Measurements from ENCODE around the gene PHC2. TPM values are rescaled to one million over a fixed set of nuclear protein-coding genes. Genes with fewer than 3 reads are reported as not detected.

Gene PHC2
- polyA plus RNA-seq, 1 donor from 2014 or later: 171 TPM

DNA sequence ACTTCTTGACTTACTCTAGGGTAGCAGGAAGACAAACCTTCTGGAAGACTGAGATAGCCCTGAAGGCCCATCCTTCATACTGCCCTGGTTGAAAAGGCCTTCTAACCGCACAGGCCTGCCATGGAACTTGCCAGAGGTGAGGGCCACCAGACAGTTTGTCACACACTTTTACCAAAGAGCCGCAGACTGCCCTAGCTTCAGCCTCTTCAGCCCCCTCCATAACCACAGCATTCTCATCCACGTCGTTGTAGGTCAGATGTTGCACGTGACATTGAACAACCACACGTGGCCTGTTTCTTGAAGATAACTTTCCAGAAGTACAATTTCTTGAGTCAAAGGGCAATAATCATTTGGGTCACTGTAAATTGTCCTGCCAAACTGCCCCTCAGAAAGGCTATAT, 155.7 kb downstream of the PHC2 start:
- no peaks in the 10 kb centered on the region for H3K36me3 ChIP-seq (ENCODE audit: insufficient read depth, low read length)
- H3K9me3 ChIP-seq (ENCODE audit: low read length): no peaks in the 10 kb centered on the region
- H3K27ac ChIP-seq (ENCODE audit: low read length): no peak overlapping the region
- H3K4me2 ChIP-seq (ENCODE audit: low read length): no peak overlapping the region
- no peak overlapping the region for H2AFZ ChIP-seq (ENCODE audit: low read depth, low read length)
- no peaks in the 10 kb centered on the region for H3F3A ChIP-seq (ENCODE audit: insufficient read depth, low read length, poor library complexity, severe bottlenecking)
- TF ChIP-seq POLR2AphosphoS5 (IDR thresholded peaks at IDR 0.05) (no peak), EP300 (conservative IDR thresholded peaks at IDR 0.05; ENCODE audit: poor library complexity, severe bottlenecking) (no peak), SMC3 (conservative IDR thresholded peaks at IDR 0.05; ENCODE audit: poor library complexity) (no peak), RAD21 (conservative IDR thresholded peaks at IDR 0.05) (no peak), TAF1 (IDR thresholded peaks at IDR 0.05; ENCODE audit: low read depth) (no peak)
- TF ChIP-seq, protein P1, sequence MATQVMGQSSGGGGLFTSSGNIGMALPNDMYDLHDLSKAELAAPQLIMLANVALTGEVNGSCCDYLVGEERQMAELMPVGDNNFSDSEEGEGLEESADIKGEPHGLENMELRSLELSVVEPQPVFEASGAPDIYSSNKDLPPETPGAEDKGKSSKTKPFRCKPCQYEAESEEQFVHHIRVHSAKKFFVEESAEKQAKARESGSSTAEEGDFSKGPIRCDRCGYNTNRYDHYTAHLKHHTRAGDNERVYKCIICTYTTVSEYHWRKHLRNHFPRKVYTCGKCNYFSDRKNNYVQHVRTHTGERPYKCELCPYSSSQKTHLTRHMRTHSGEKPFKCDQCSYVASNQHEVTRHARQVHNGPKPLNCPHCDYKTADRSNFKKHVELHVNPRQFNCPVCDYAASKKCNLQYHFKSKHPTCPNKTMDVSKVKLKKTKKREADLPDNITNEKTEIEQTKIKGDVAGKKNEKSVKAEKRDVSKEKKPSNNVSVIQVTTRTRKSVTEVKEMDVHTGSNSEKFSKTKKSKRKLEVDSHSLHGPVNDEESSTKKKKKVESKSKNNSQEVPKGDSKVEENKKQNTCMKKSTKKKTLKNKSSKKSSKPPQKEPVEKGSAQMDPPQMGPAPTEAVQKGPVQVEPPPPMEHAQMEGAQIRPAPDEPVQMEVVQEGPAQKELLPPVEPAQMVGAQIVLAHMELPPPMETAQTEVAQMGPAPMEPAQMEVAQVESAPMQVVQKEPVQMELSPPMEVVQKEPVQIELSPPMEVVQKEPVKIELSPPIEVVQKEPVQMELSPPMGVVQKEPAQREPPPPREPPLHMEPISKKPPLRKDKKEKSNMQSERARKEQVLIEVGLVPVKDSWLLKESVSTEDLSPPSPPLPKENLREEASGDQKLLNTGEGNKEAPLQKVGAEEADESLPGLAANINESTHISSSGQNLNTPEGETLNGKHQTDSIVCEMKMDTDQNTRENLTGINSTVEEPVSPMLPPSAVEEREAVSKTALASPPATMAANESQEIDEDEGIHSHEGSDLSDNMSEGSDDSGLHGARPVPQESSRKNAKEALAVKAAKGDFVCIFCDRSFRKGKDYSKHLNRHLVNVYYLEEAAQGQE (IDR thresholded peaks at IDR 0.05; ENCODE audit: borderline replicate concordance): no peak
- TF ChIP-seq, protein P2, sequence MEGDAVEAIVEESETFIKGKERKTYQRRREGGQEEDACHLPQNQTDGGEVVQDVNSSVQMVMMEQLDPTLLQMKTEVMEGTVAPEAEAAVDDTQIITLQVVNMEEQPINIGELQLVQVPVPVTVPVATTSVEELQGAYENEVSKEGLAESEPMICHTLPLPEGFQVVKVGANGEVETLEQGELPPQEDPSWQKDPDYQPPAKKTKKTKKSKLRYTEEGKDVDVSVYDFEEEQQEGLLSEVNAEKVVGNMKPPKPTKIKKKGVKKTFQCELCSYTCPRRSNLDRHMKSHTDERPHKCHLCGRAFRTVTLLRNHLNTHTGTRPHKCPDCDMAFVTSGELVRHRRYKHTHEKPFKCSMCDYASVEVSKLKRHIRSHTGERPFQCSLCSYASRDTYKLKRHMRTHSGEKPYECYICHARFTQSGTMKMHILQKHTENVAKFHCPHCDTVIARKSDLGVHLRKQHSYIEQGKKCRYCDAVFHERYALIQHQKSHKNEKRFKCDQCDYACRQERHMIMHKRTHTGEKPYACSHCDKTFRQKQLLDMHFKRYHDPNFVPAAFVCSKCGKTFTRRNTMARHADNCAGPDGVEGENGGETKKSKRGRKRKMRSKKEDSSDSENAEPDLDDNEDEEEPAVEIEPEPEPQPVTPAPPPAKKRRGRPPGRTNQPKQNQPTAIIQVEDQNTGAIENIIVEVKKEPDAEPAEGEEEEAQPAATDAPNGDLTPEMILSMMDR (IDR thresholded peaks at IDR 0.05; ENCODE audit: poor library complexity, severe bottlenecking): no peak
- no peak overlapping the region for H3K4me3 ChIP-seq (ENCODE audit: low read length)
- H4K20me1 ChIP-seq (ENCODE audit: insufficient read depth): no peaks in the 10 kb centered on the region
- no peaks in the 10 kb centered on the region for H3K27me3 ChIP-seq (ENCODE audit: insufficient read depth, low read depth, low read length)
- H3K9ac ChIP-seq (ENCODE audit: low read length): no peak overlapping the region
- peaks cover 8% of the 10 kb centered on the region for H3K79me2 ChIP-seq (replicated peaks; ENCODE audit: insufficient read depth, low read length)
- H3K9me2 ChIP-seq (ENCODE audit: insufficient read depth, low read length): no peaks in the 10 kb centered on the region

GRCh38 chr1:33274446-33274845, 156.4 kb downstream of the PHC2 start:
- H4K20me1 ChIP-seq (ENCODE audit: insufficient read depth): no peaks in the 10 kb centered on the region
- H3K27me3 ChIP-seq (ENCODE audit: insufficient read depth, low read depth, low read length): no peaks in the 10 kb centered on the region
- no peaks in the 10 kb centered on the region for H3K9me2 ChIP-seq (ENCODE audit: insufficient read depth, low read length)
- peaks cover 13% of the 10 kb centered on the region for H3K79me2 ChIP-seq (replicated peaks; ENCODE audit: insufficient read depth, low read length)
- H3K9ac ChIP-seq (ENCODE audit: low read length): no peak overlapping the region
- no peak overlapping the region for H2AFZ ChIP-seq (ENCODE audit: low read depth, low read length)
- no peak overlapping the region for H3K4me3 ChIP-seq (ENCODE audit: low read length)
- peaks cover 4% of the 10 kb centered on the region for H3K36me3 ChIP-seq (ENCODE audit: insufficient read depth, low read length)
- no peak overlapping the region for H3K27ac ChIP-seq (ENCODE audit: low read length)
- H3K4me2 ChIP-seq (ENCODE audit: low read length): no peak overlapping the region
- TF ChIP-seq, protein P1 (IDR thresholded peaks at IDR 0.05; ENCODE audit: borderline replicate concordance): no peak
- TF ChIP-seq RAD21 (conservative IDR thresholded peaks at IDR 0.05): no peak
- TF ChIP-seq, protein P2 (IDR thresholded peaks at IDR 0.05; ENCODE audit: poor library complexity, severe bottlenecking): no peak
- no peak for TF ChIP-seq MXI1 (conservative IDR thresholded peaks at IDR 0.05; ENCODE audit: poor library complexity, severe bottlenecking)
- TF ChIP-seq SMC3 (conservative IDR thresholded peaks at IDR 0.05; ENCODE audit: poor library complexity): no peak
- no peak for TF ChIP-seq POLR2AphosphoS5 (IDR thresholded peaks at IDR 0.05)
- no peak for TF ChIP-seq EP300 (conservative IDR thresholded peaks at IDR 0.05; ENCODE audit: poor library complexity, severe bottlenecking)
- TF ChIP-seq TAF1 (IDR thresholded peaks at IDR 0.05; ENCODE audit: low read depth): no peak
- TF ChIP-seq EZH2 (IDR thresholded peaks at IDR 0.05; ENCODE audit: borderline replicate concordance, insufficient read depth, low read length, poor library complexity, severe bottlenecking): no peak
- H3F3A ChIP-seq (ENCODE audit: insufficient read depth, low read length, poor library complexity, severe bottlenecking): no peaks in the 10 kb centered on the region
- no peaks in the 10 kb centered on the region for H3K9me3 ChIP-seq (ENCODE audit: low read length)

All from neural cell (in vitro differentiated cells).